GM12878 (cell line): ENCODE measurements around the gene KIAA1217. TPM values are rescaled to one million over a fixed set of nuclear protein-coding genes. Genes with fewer than 3 reads are reported as not detected.
A peak's percentile ranks its signal among the peaks of the same experiment; 100 is the strongest.

ENCODE experiments used
- ATAC-seq: fragments of 200-7000 bp; cut with Tn5 transposase; 3 replicates; pipeline ENCODE4 v1.9.1; 2020; ENCODE audit warnings: mild to moderate bottlenecking, moderate library complexity
- BruUV-seq: library from RNA; stranded (reverse); fragments of 400-500 nt; replicated peaks from 2 replicates; lab custom pipeline; 2021; lab: Mats Ljungman, UMichigan
- CTCF ChIA-PET: fragments of 300-600 bp; sonication (Branson Sonifier 250); formaldehyde crosslinking; extraction: SDS; loops from one replicate; lab custom pipeline; 2021; ENCODE audit warnings: inconsistent platforms; lab: Yijun Ruan, JAX
- POLR2A ChIA-PET: fragments of 350-600 bp; formaldehyde crosslinking; extraction: SDS; loops from one replicate; lab custom pipeline; 2021; ENCODE audit warnings: inconsistent platforms; lab: Charles Lee
- RAD21 ChIA-PET: fragments of 300-600 bp; sonication (Branson Sonifier 250); formaldehyde crosslinking; loops from one replicate; lab custom pipeline; 2023; ENCODE audit warnings: antibody characterized with exemption; ENCODE audit not compliant: unreplicated experiment; lab: Charles Lee
- SMC1A ChIA-PET: fragments of 300-600 bp; sonication (Branson Sonifier 250); formaldehyde crosslinking; loops from one replicate; lab custom pipeline; 2023; ENCODE audit not compliant: unreplicated experiment, uncharacterized antibody; lab: Charles Lee
- DNase-seq: peaks from one replicate; pipeline ENCODE4 v3.0.0-alpha.2; 2011; ENCODE audit warnings: low read depth, low spot score
- FAIRE-seq: peaks from 3 replicates; lab custom pipeline; 2011; peaks lifted over from hg19 to GRCh38; lab: Jason Lieb, UNC
- H2AFZ ChIP-seq: 2 replicates; pipeline ENCODE4 v1.6.0; 2011; ENCODE audit warnings: low read depth, low read length, control low read depth; ENCODE audit not compliant: control insufficient read depth
- H3K27ac ChIP-seq: 2 replicates; pipeline ENCODE4 v1.5.1; 2011; ENCODE audit warnings: control low read depth; ENCODE audit not compliant: control insufficient read depth, insufficient read depth
- H3K27me3 ChIP-seq, 2 experiments: replicated peaks in 1 of 2; 2 replicates each; pipeline versions ENCODE4 v1.6.0 to v1.6.1; 2011; ENCODE audit warnings: low read length in 1 of 2; ENCODE audit not compliant: control insufficient read depth in 2 of 2, insufficient read depth in 2 of 2
- H3K36me3 ChIP-seq, 2 experiments: 2 replicates each; pipeline ENCODE4 v1.5.1; 2011; ENCODE audit warnings: low read length in 1 of 2; ENCODE audit not compliant: control insufficient read depth in 2 of 2, insufficient read depth in 2 of 2
- H3K4me1 ChIP-seq: 2 replicates; pipeline ENCODE4 v1.6.1; 2011; ENCODE audit warnings: mild to moderate bottlenecking, low read length, moderate library complexity, mixed read lengths; ENCODE audit not compliant: control insufficient read depth, insufficient read depth
- H3K4me2 ChIP-seq: 2 replicates; pipeline ENCODE4 v1.6.0; 2011; ENCODE audit warnings: control low read depth; ENCODE audit not compliant: control insufficient read depth, insufficient read depth
- H3K4me3 ChIP-seq: fragments of 200-600 bp; sonication (generic); 2 replicates; pipeline ENCODE4 v1.5.1; 2016
- H3K79me2 ChIP-seq: 2 replicates; pipeline ENCODE4 v1.6.0; 2011; ENCODE audit warnings: low read length; ENCODE audit not compliant: control insufficient read depth, insufficient read depth
- H3K9ac ChIP-seq: 2 replicates; pipeline ENCODE4 v1.8.0; 2011; ENCODE audit warnings: low read length, control low read depth, mixed read lengths; ENCODE audit not compliant: control insufficient read depth, insufficient read depth
- H3K9me3 ChIP-seq: replicated peaks from 3 replicates; pipeline ENCODE4 v1.5.1; 2011; ENCODE audit warnings: mild to moderate bottlenecking, low read length; ENCODE audit not compliant: control insufficient read depth, insufficient read depth
- H4K20me1 ChIP-seq: 2 replicates; pipeline ENCODE4 v1.6.0; 2011; ENCODE audit not compliant: control insufficient read depth, insufficient read depth
- BHLHE40 ChIP-seq, 2 experiments: fragments of 450-650 bp in 1 of 2; IDR thresholded peaks; 2 replicates each; pipeline ENCODE4 v1.6.1; 2011 to 2017; ENCODE audit warnings: low read depth in 2 of 2, borderline replicate concordance in 1 of 2, improper control_type of control experiment in 1 of 2, low read length in 1 of 2, mild to moderate bottlenecking in 1 of 2
- CBX5 ChIP-seq: sonication (generic); IDR thresholded peaks from 2 replicates; pipeline ENCODE4 v1.6.1; 2016; ENCODE audit warnings: low read depth, moderate library complexity, mild to moderate bottlenecking, inconsistent platforms
- CEBPB ChIP-seq, 2 experiments: fragments of 150-350 bp in 1 of 2; IDR thresholded peaks; 2 replicates each; pipeline ENCODE4 v1.6.1; 2012 to 2014; ENCODE audit warnings: low read depth in 2 of 2, low read length in 2 of 2, borderline replicate concordance in 1 of 2, inconsistent platforms in 1 of 2
- FOXK2 ChIP-seq: fragments of 450-650 bp; IDR thresholded peaks from 2 replicates; pipeline ENCODE4 v1.6.1; 2017; ENCODE audit warnings: mild to moderate bottlenecking, moderate library complexity
- HDGF ChIP-seq: fragments of 450-650 bp; IDR thresholded peaks from 2 replicates; pipeline ENCODE4 v1.6.1; 2016; ENCODE audit warnings: antibody characterized with exemption
- IRF5 ChIP-seq: fragments of 450-650 bp; IDR thresholded peaks from 2 replicates; pipeline ENCODE4 v1.6.1; 2017; ENCODE audit warnings: borderline replicate concordance
- JUND ChIP-seq: IDR thresholded peaks from 2 replicates; pipeline ENCODE4 v1.6.1; 2012; ENCODE audit warnings: low read depth, mild to moderate bottlenecking, low read length, improper control_type of control experiment, moderate library complexity
- KLF5 ChIP-seq: fragments of 450-650 bp; IDR thresholded peaks from 2 replicates; pipeline ENCODE4 v1.6.1; 2014; ENCODE audit warnings: mild to moderate bottlenecking; ENCODE audit not compliant: partially characterized antibody
- MYB ChIP-seq: fragments of 150-350 bp; IDR thresholded peaks from 2 replicates; pipeline ENCODE4 v1.6.1; 2014; ENCODE audit warnings: mild to moderate bottlenecking, low read depth, low read length, borderline replicate concordance
- RAD51 ChIP-seq: fragments of 450-650 bp; IDR thresholded peaks from 2 replicates; pipeline ENCODE4 v1.6.1; 2016; ENCODE audit warnings: moderate library complexity, mild to moderate bottlenecking, inconsistent platforms
- USF1 ChIP-seq: IDR thresholded peaks from 2 replicates; pipeline ENCODE4 v1.6.1; 2011; ENCODE audit warnings: borderline replicate concordance, low read depth, mild to moderate bottlenecking, moderate library complexity, mixed read lengths, low read length; ENCODE audit not compliant: insufficient read depth; ENCODE audit errors: extremely low read length
- YY1 ChIP-seq: IDR thresholded peaks from 2 replicates; pipeline ENCODE4 v1.6.1; 2011; ENCODE audit warnings: low read depth, mild to moderate bottlenecking, low read length
- WGBS: methylation state at CpG from one replicate; pipeline ENCODE4 v1.1.6; 2016; ENCODE audit warnings: low lambda C conversion rate; ENCODE audit not compliant: insufficient replicate concordance, insufficient coverage; ENCODE audit errors: missing lambda C conversion rate; 5-methylcytosine and 5-hydroxymethylcytosine counted together
- in situ Hi-C: fragments of 300-500 bp; cut with MboI; formaldehyde crosslinking; loops from 9 replicates; pipeline ENCODE4 v1.14.3; 2018; ENCODE audit warnings: mixed read lengths
- intact Hi-C: fragments of 100-400 bp; cut with micrococcal nuclease; formaldehyde crosslinking; loops from one replicate; pipeline ENCODE4 v1.14.2; 2022; ENCODE audit not compliant: unreplicated experiment
- polyA plus RNA-seq, 11 experiments: library from polyadenylated mRNA; depleted of rRNA in 4 of 11; unstranded in 6 of 11; stranded (reverse) in 5 of 11; fragments of >200 nt; fragmentation: Nextera tagmentation in 4 of 11; fragmentation: Illumina TruSeq in 1 of 11; extraction: Ambion mirVana in 4 of 11; extraction: Trizol in 1 of 11; gene quantifications; 1 replicate in 1 of 11; 2 replicates in 10 of 11; pipeline versions ENCODE4 v1.2.1 to v1.2.3, GENCODE V29; 2011 to 2016; ENCODE audit warnings: inconsistent platforms in 2 of 11, missing spikeins in 2 of 11, low read depth in 1 of 11
- total RNA-seq, 4 experiments: library from RNA; depleted of rRNA in 3 of 4; stranded (reverse); fragments of >200 nt in 3 of 4; fragmentation: Illumina TruSeq in 1 of 4; extraction: Trizol in 1 of 4; gene quantifications; 2 replicates each; pipeline versions ENCODE4 v1.2.1 to v1.2.3, GENCODE V29; 2013 to 2021
- TF ChIP-seq, protein P1 (sequence below): fragments of 450-650 bp; IDR thresholded peaks from 2 replicates; pipeline ENCODE4 v1.6.1; 2017; ENCODE audit warnings: low read depth, mild to moderate bottlenecking, moderate library complexity

KIAA1217 gene
- total and polyA plus RNA-seq, 10 of the 15 experiments (the other 5 are each of a cell fraction or from before 2014, with no cell fraction given), result 0.57 to 3.8 (median 2.1) TPM

DNA sequence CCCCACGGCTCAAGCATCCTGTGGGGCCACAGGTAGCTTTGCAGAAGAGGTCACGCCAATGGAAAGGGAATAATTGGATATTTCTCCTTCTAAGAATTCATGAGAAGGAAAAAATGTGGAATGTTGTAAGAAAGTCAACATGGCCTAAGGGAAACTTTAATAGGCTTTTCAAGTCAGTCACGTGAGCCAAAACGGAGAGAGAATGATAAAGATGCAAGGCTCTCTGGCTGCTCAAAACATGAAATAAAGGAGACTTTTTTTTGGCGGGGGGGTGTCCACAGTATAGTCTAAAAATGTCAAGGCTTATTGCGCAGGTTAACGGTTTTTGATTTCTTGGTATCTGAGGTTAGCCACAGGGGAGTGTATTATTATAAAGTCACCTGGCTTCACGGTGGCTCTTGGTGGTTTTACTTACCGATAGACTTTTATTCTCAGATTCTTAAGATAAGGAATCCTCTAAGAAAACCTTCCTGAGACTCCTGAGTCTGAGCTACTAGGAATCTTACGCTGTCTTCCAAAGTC is 366.6 kb downstream of the KIAA1217 start:
- Histone ChIP-seq H3K4me3 (no peak overlapping the region), H3K79me2 (no peaks in the 10 kb centered on the region), H3K9ac (no peak overlapping the region), H3K4me2 (no peak overlapping the region), H3K9me3 (no peaks in the 10 kb centered on the region), H4K20me1 (no peaks in the 10 kb centered on the region), H3K27ac (no peak overlapping the region), H3K4me1 (no peaks in the 10 kb centered on the region), H2AFZ (no peak overlapping the region), H3K27me3 (no peaks in the 10 kb centered on the region), H3K36me3 (no peaks in the 10 kb centered on the region)
- peak; percentile 12; the same call in 2 of the 3 replicates for ATAC-seq
- no TSS peak for BruUV-seq
- WGBS, result 51% methylated on average over 10 of the region's 10 CpGs
- intact Hi-C loops (no loop called here), in situ Hi-C loops (no loop called here)
- TF ChIP-seq RAD51, result peak; percentile 33; the same call in 1 of the 2 replicates
- TF ChIP-seq BHLHE40 (IDR thresholded peaks at IDR 0.05; ENCODE audit: borderline replicate concordance in 1 of 2, low read depth in 2 of 2, low read length in 1 of 2), result peak in 1 of 2 experiments; percentile 34; a peak in 2 of 4 replicates
- TF ChIP-seq YY1, result no peak
- TF ChIP-seq IRF5, result no peak
- DNase-seq, result no peak
- SMC1A ChIA-PET, result interaction anchor here (0.9 kb wide), 1 partner anchor 19 kb away, joined by 3 read pairs; no protein-coding TSS in a partner anchor
- POLR2A ChIA-PET, result no interaction called here
- CTCF ChIA-PET, result interaction anchor here (0.7 to 1.2 kb wide), 2 partner anchors 17 to 19 kb away, joined by 3 to 4 read pairs; no protein-coding TSS in a partner anchor
- FAIRE-seq, result no peak
- RAD21 ChIA-PET, result interaction anchor here (1.8 kb wide), 1 partner anchor 18 kb away, joined by 4 read pairs; no protein-coding TSS in a partner anchor

GRCh38 chr10:24579448-24579847 is 370.5 kb downstream of the KIAA1217 start:
- Histone ChIP-seq H3K9me3 (no peaks in the 10 kb centered on the region), H3K79me2 (no peaks in the 10 kb centered on the region), H3K4me1 (no peaks in the 10 kb centered on the region), H3K9ac (no peak overlapping the region), H3K4me2 (no peak overlapping the region), H4K20me1 (no peaks in the 10 kb centered on the region), H3K4me3 (no peak overlapping the region), H3K27ac (no peak overlapping the region), H3K27me3 (no peaks in the 10 kb centered on the region), H2AFZ (no peak overlapping the region), H3K36me3 (no peaks in the 10 kb centered on the region; a peak in 1 of 4 replicates)
- ChIA-PET RAD21 (no interaction called here), CTCF (interaction anchor here (0.8 to 1.5 kb wide), 5 partner anchors 18 to 196 kb away, joined by 3 to 5 read pairs (median 3); no protein-coding TSS in a partner anchor), SMC1A (interaction anchor here (1.0 to 1.5 kb wide), 2 partner anchors 22 to 648 kb away, joined by 3 read pairs; no protein-coding TSS in a partner anchor), POLR2A (no interaction called here)
- no peak for DNase-seq
- in situ Hi-C loops (no loop called here), intact Hi-C loops (no loop called here)
- WGBS, result 87% methylated on average over 1 of the region's 1 CpG
- no peak for FAIRE-seq
- no TSS peak for BruUV-seq
- ATAC-seq, result no peak
- TF ChIP-seq, protein P1, sequence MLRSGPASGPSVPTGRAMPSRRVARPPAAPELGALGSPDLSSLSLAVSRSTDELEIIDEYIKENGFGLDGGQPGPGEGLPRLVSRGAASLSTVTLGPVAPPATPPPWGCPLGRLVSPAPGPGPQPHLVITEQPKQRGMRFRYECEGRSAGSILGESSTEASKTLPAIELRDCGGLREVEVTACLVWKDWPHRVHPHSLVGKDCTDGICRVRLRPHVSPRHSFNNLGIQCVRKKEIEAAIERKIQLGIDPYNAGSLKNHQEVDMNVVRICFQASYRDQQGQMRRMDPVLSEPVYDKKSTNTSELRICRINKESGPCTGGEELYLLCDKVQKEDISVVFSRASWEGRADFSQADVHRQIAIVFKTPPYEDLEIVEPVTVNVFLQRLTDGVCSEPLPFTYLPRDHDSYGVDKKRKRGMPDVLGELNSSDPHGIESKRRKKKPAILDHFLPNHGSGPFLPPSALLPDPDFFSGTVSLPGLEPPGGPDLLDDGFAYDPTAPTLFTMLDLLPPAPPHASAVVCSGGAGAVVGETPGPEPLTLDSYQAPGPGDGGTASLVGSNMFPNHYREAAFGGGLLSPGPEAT, result no peak
- TF ChIP-seq MYB (no peak), KLF5 (no peak), CBX5 (no peak), CEBPB (IDR thresholded peaks at IDR 0.05; ENCODE audit: borderline replicate concordance in 1 of 2, low read depth in 2 of 2, low read length in 2 of 2) (no peak), FOXK2 (no peak), HDGF (no peak), USF1 (no peak), JUND (no peak)
